GM12878 (cell line): ENCODE results near the gene NGF. TPM values are rescaled to one million over a fixed set of nuclear protein-coding genes. Genes with fewer than 3 reads are reported as not detected.

Source experiments
- ATAC-seq: fragments of 200-7000 bp; cut with Tn5 transposase; 3 replicates; pipeline ENCODE4 v1.9.1; 2020; ENCODE audit warnings: mild to moderate bottlenecking, moderate library complexity
- BruUV-seq: library from RNA; stranded (reverse); fragments of 400-500 nt; replicated peaks from 2 replicates; lab custom pipeline; 2021; lab: Mats Ljungman, UMichigan
- CTCF ChIA-PET: fragments of 300-600 bp; sonication (Branson Sonifier 250); formaldehyde crosslinking; extraction: SDS; loops from one replicate; lab custom pipeline; 2021; ENCODE audit warnings: inconsistent platforms; lab: Yijun Ruan, JAX
- POLR2A ChIA-PET: fragments of 350-600 bp; formaldehyde crosslinking; extraction: SDS; loops from one replicate; lab custom pipeline; 2021; ENCODE audit warnings: inconsistent platforms; lab: Charles Lee
- RAD21 ChIA-PET: fragments of 300-600 bp; sonication (Branson Sonifier 250); formaldehyde crosslinking; loops from one replicate; lab custom pipeline; 2023; ENCODE audit warnings: antibody characterized with exemption; ENCODE audit not compliant: unreplicated experiment; lab: Charles Lee
- SMC1A ChIA-PET: fragments of 300-600 bp; sonication (Branson Sonifier 250); formaldehyde crosslinking; loops from one replicate; lab custom pipeline; 2023; ENCODE audit not compliant: unreplicated experiment, uncharacterized antibody; lab: Charles Lee
- DNase-seq: peaks from one replicate; pipeline ENCODE4 v3.0.0-alpha.2; 2011; ENCODE audit warnings: low read depth, low spot score
- FAIRE-seq: peaks from 3 replicates; lab custom pipeline; 2011; peaks lifted over from hg19 to GRCh38; lab: Jason Lieb, UNC
- H2AFZ ChIP-seq: 2 replicates; pipeline ENCODE4 v1.6.0; 2011; ENCODE audit warnings: low read depth, low read length, control low read depth; ENCODE audit not compliant: control insufficient read depth
- H3K27ac ChIP-seq: 2 replicates; pipeline ENCODE4 v1.5.1; 2011; ENCODE audit warnings: control low read depth; ENCODE audit not compliant: control insufficient read depth, insufficient read depth
- H3K27me3 ChIP-seq, 2 experiments: replicated peaks in 1 of 2; 2 replicates each; pipeline versions ENCODE4 v1.6.0 to v1.6.1; 2011; ENCODE audit warnings: low read length in 1 of 2; ENCODE audit not compliant: control insufficient read depth in 2 of 2, insufficient read depth in 2 of 2
- H3K36me3 ChIP-seq, 2 experiments: 2 replicates each; pipeline ENCODE4 v1.5.1; 2011; ENCODE audit warnings: low read length in 1 of 2; ENCODE audit not compliant: control insufficient read depth in 2 of 2, insufficient read depth in 2 of 2
- H3K4me1 ChIP-seq: 2 replicates; pipeline ENCODE4 v1.6.1; 2011; ENCODE audit warnings: mild to moderate bottlenecking, low read length, moderate library complexity, mixed read lengths; ENCODE audit not compliant: control insufficient read depth, insufficient read depth
- H3K4me2 ChIP-seq: 2 replicates; pipeline ENCODE4 v1.6.0; 2011; ENCODE audit warnings: control low read depth; ENCODE audit not compliant: control insufficient read depth, insufficient read depth
- H3K4me3 ChIP-seq: fragments of 200-600 bp; sonication (generic); 2 replicates; pipeline ENCODE4 v1.5.1; 2016
- H3K79me2 ChIP-seq: 2 replicates; pipeline ENCODE4 v1.6.0; 2011; ENCODE audit warnings: low read length; ENCODE audit not compliant: control insufficient read depth, insufficient read depth
- H3K9ac ChIP-seq: 2 replicates; pipeline ENCODE4 v1.8.0; 2011; ENCODE audit warnings: low read length, control low read depth, mixed read lengths; ENCODE audit not compliant: control insufficient read depth, insufficient read depth
- H3K9me3 ChIP-seq: replicated peaks from 3 replicates; pipeline ENCODE4 v1.5.1; 2011; ENCODE audit warnings: mild to moderate bottlenecking, low read length; ENCODE audit not compliant: control insufficient read depth, insufficient read depth
- H4K20me1 ChIP-seq: 2 replicates; pipeline ENCODE4 v1.6.0; 2011; ENCODE audit not compliant: control insufficient read depth, insufficient read depth
- ASH2L ChIP-seq: fragments of 300-600, 200-600 bp; sonication (generic); IDR thresholded peaks from 2 replicates; pipeline ENCODE4 v1.6.1; 2017; ENCODE audit warnings: low read depth, mild to moderate bottlenecking, borderline replicate concordance
- ATF3 ChIP-seq: IDR thresholded peaks from 2 replicates; pipeline ENCODE4 v1.6.1; 2011; ENCODE audit warnings: low read depth, mild to moderate bottlenecking, low read length, moderate library complexity, borderline replicate concordance; ENCODE audit errors: extremely low read depth
- BACH1 ChIP-seq: fragments of 450-650 bp; IDR thresholded peaks from 2 replicates; pipeline ENCODE4 v1.6.1; 2017; ENCODE audit warnings: mild to moderate bottlenecking, borderline replicate concordance
- CBX3 ChIP-seq: fragments of 200-600 bp; sonication (generic); IDR thresholded peaks from 2 replicates; pipeline ENCODE4 v1.6.1; 2016; ENCODE audit warnings: low read depth, borderline replicate concordance
- CBX5 ChIP-seq: sonication (generic); IDR thresholded peaks from 2 replicates; pipeline ENCODE4 v1.6.1; 2016; ENCODE audit warnings: low read depth, moderate library complexity, mild to moderate bottlenecking, inconsistent platforms
- CEBPZ ChIP-seq: fragments of 150-350 bp; IDR thresholded peaks from 2 replicates; pipeline ENCODE4 v1.6.1; 2016; ENCODE audit warnings: low read depth, low read length
- CREM ChIP-seq: IDR thresholded peaks from 2 replicates; pipeline ENCODE4 v1.6.1; 2014; ENCODE audit warnings: antibody characterized with exemption, low read depth
- E2F4 ChIP-seq: IDR thresholded peaks from 2 replicates; pipeline ENCODE4 v1.6.1; 2012; ENCODE audit warnings: low read depth, low read length, improper control_type of control experiment
- E4F1 ChIP-seq: fragments of 450-650 bp; IDR thresholded peaks from 2 replicates; pipeline ENCODE4 v1.6.1; 2018; ENCODE audit warnings: borderline replicate concordance, mild to moderate bottlenecking; ENCODE audit not compliant: partially characterized antibody
- MLLT1 ChIP-seq: fragments of 450-650 bp; IDR thresholded peaks from 2 replicates; pipeline ENCODE4 v1.6.1; 2016; ENCODE audit warnings: mild to moderate bottlenecking
- MYB ChIP-seq: fragments of 150-350 bp; IDR thresholded peaks from 2 replicates; pipeline ENCODE4 v1.6.1; 2014; ENCODE audit warnings: mild to moderate bottlenecking, low read depth, low read length, borderline replicate concordance
- NFYA ChIP-seq: IDR thresholded peaks from 2 replicates; pipeline ENCODE4 v1.6.1; 2011; ENCODE audit warnings: low read depth, mild to moderate bottlenecking, low read length, improper control_type of control experiment, borderline replicate concordance
- RB1 ChIP-seq: fragments of 450-650 bp; formaldehyde crosslinking; IDR thresholded peaks from 2 replicates; pipeline ENCODE4 v1.6.1; 2017; ENCODE audit warnings: mild to moderate bottlenecking, borderline replicate concordance
- SREBF1 ChIP-seq: IDR thresholded peaks from 2 replicates; pipeline ENCODE4 v1.6.1; 2012; ENCODE audit warnings: mild to moderate bottlenecking, low read length
- TCF3 ChIP-seq: IDR thresholded peaks from 2 replicates; pipeline ENCODE4 v1.6.1; 2012; ENCODE audit warnings: low read depth, mild to moderate bottlenecking, low read length, borderline replicate concordance; ENCODE audit not compliant: insufficient read depth
- in situ Hi-C: fragments of 300-500 bp; cut with MboI; formaldehyde crosslinking; loops from 9 replicates; pipeline ENCODE4 v1.14.3; 2018; ENCODE audit warnings: mixed read lengths
- intact Hi-C: fragments of 100-400 bp; cut with micrococcal nuclease; formaldehyde crosslinking; loops from one replicate; pipeline ENCODE4 v1.14.2; 2022; ENCODE audit not compliant: unreplicated experiment
- polyA plus RNA-seq, 11 experiments: library from polyadenylated mRNA; depleted of rRNA in 4 of 11; unstranded in 6 of 11; stranded (reverse) in 5 of 11; fragments of >200 nt; fragmentation: Nextera tagmentation in 4 of 11; fragmentation: Illumina TruSeq in 1 of 11; extraction: Ambion mirVana in 4 of 11; extraction: Trizol in 1 of 11; gene quantifications; 1 replicate in 1 of 11; 2 replicates in 10 of 11; pipeline versions ENCODE4 v1.2.1 to v1.2.3, GENCODE V29; 2011 to 2016; ENCODE audit warnings: inconsistent platforms in 2 of 11, missing spikeins in 2 of 11, low read depth in 1 of 11
- total RNA-seq, 4 experiments: library from RNA; depleted of rRNA in 3 of 4; stranded (reverse); fragments of >200 nt in 3 of 4; fragmentation: Illumina TruSeq in 1 of 4; extraction: Trizol in 1 of 4; gene quantifications; 2 replicates each; pipeline versions ENCODE4 v1.2.1 to v1.2.3, GENCODE V29; 2013 to 2021

NGF gene
- total and polyA plus RNA-seq, 10 of the 15 experiments (the other 5 are each of a cell fraction or from before 2014, with no cell fraction given), result not detected

GRCh38 chr1:115308969-115309368 lies 29.1 kb downstream of the NGF start (continued):
- TF ChIP-seq E2F4 (no peak), BACH1 (no peak), CEBPZ (no peak), ATF3 (no peak), CBX5 (no peak), MLLT1 (no peak)
- TF ChIP-seq, all 136 proteins: peak for 0

- Histone ChIP-seq H3K9ac (no peak overlapping the region), H2AFZ (no peak overlapping the region), H3K4me3 (no peak overlapping the region), H3K4me1 (peaks cover 3% of the 10 kb centered on the region; the same call in 1 of the 2 replicates), H3K9me3 (no peaks in the 10 kb centered on the region), H3K27me3 (no peaks in the 10 kb centered on the region; a peak in 1 of 4 replicates), H3K27ac (no peak overlapping the region), H4K20me1 (no peaks in the 10 kb centered on the region), H3K4me2 (no peak overlapping the region), H3K36me3 (no peaks in the 10 kb centered on the region), H3K79me2 (no peaks in the 10 kb centered on the region)
- ChIA-PET POLR2A (no interaction called here), CTCF (interaction anchor here (0.8 kb wide), 1 partner anchor 11 kb away, joined by 3 read pairs; no protein-coding TSS in a partner anchor), RAD21 (no interaction called here), SMC1A (no interaction called here)
- in situ Hi-C loops (no loop called here), intact Hi-C loops (no loop called here)
- FAIRE-seq (no peak), DNase-seq (no peak), ATAC-seq (no peak)
- BruUV-seq, result no TSS peak
- TF ChIP-seq CBX3, result no peak
- TF ChIP-seq SREBF1, result no peak
- TF ChIP-seq E4F1, result no peak
- no peak for TF ChIP-seq TCF3
- no peak for TF ChIP-seq MYB
- TF ChIP-seq CREM, result no peak
- no peak for TF ChIP-seq NFYA
- TF ChIP-seq ASH2L, result no peak
- no peak for TF ChIP-seq RB1
These were observed 30.4 kb downstream of the NGF start for GRCh38 chr1:115307661-115308060.
